ENCODE data around the gene NUDT14.

GRCh38 chr14:105157872-105158271 lies 23.2 kb downstream of the NUDT14 start:
- no peak for TF ChIP-seq CTCF (IDR thresholded peaks at IDR 0.05; ENCODE audit: poor library complexity, severe bottlenecking)
- no peak for TF ChIP-seq POLR2AphosphoS5 (IDR thresholded peaks at IDR 0.05)
- TF ChIP-seq EP300 (conservative IDR thresholded peaks at IDR 0.05; ENCODE audit: poor library complexity, severe bottlenecking), result no peak
- no peak for TF ChIP-seq EZH2 (IDR thresholded peaks at IDR 0.05; ENCODE audit: borderline replicate concordance, insufficient read depth, low read length, poor library complexity, severe bottlenecking)
- TF ChIP-seq MXI1 (conservative IDR thresholded peaks at IDR 0.05; ENCODE audit: poor library complexity, severe bottlenecking), result no peak

All from neural cell (in vitro differentiated cells).